ENCODE measurements around the gene CRLF3.

DNA sequence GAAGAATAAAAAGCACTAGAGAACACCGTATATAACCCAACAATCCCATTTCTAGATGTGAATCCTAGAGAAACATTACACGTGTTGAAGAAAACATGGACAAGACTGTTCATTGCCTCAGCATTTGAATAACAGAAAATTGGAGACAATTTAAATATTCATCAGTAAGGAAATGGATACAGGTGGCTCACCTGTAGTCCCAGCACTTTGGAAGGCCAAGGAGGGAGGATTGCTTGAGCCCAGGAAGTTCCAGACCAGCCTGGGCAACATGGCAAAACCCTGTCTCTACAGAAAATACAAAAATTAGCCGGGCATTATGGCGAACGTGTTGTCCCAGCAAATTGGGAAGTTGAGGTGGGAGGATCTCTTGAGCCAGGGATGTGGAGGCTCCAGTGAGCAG lies 4.5 kb upstream of the CRLF3 start:
- TF ChIP-seq, protein P1, sequence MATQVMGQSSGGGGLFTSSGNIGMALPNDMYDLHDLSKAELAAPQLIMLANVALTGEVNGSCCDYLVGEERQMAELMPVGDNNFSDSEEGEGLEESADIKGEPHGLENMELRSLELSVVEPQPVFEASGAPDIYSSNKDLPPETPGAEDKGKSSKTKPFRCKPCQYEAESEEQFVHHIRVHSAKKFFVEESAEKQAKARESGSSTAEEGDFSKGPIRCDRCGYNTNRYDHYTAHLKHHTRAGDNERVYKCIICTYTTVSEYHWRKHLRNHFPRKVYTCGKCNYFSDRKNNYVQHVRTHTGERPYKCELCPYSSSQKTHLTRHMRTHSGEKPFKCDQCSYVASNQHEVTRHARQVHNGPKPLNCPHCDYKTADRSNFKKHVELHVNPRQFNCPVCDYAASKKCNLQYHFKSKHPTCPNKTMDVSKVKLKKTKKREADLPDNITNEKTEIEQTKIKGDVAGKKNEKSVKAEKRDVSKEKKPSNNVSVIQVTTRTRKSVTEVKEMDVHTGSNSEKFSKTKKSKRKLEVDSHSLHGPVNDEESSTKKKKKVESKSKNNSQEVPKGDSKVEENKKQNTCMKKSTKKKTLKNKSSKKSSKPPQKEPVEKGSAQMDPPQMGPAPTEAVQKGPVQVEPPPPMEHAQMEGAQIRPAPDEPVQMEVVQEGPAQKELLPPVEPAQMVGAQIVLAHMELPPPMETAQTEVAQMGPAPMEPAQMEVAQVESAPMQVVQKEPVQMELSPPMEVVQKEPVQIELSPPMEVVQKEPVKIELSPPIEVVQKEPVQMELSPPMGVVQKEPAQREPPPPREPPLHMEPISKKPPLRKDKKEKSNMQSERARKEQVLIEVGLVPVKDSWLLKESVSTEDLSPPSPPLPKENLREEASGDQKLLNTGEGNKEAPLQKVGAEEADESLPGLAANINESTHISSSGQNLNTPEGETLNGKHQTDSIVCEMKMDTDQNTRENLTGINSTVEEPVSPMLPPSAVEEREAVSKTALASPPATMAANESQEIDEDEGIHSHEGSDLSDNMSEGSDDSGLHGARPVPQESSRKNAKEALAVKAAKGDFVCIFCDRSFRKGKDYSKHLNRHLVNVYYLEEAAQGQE (IDR thresholded peaks at IDR 0.05; ENCODE audit: insufficient read depth in 1 of 2, low read depth in 2 of 2, low read length in 2 of 2), result no peak
- TF ChIP-seq TAF1 (IDR thresholded peaks at IDR 0.05; ENCODE audit: borderline replicate concordance, insufficient read depth, low read length) (no peak), POLR2AphosphoS5 (IDR thresholded peaks at IDR 0.05; ENCODE audit: low read depth, low read length) (no peak), SIN3A (IDR thresholded peaks at IDR 0.05; ENCODE audit: borderline replicate concordance, insufficient read depth, low read length) (no peak)
